Left ventricle myocardium inferior (tissue), 1 donor: ENCODE data around the gene RFK. TPM values are rescaled to one million over a fixed set of nuclear protein-coding genes. Genes with fewer than 3 reads are reported as not detected.

Experiments used
- DNase-seq: peaks from one replicate; pipeline ENCODE4 v3.0.0-alpha.2; 2020
- H3K27ac ChIP-seq: fragments of 200-600 bp; replicated peaks from 2 replicates; pipeline ENCODE4 v1.8.0; 2021
- H3K27me3 ChIP-seq: fragments of 200-600 bp; 2 replicates; pipeline ENCODE4 v1.8.0; 2021; ENCODE audit warnings: low read depth
- H3K36me3 ChIP-seq: fragments of 200-600 bp; 2 replicates; pipeline ENCODE4 v1.8.0; 2021
- H3K4me1 ChIP-seq: fragments of 200-600 bp; 2 replicates; pipeline ENCODE4 v1.8.0; 2021
- H3K4me3 ChIP-seq: fragments of 200-600 bp; 2 replicates; pipeline ENCODE4 v1.8.0; 2021; ENCODE audit warnings: mild to moderate bottlenecking, moderate library complexity
- H3K9me3 ChIP-seq: fragments of 200-600 bp; replicated peaks from 2 replicates; pipeline ENCODE4 v1.8.0; 2021
- intact Hi-C: fragments of 100-400 bp; cut with micrococcal nuclease; formaldehyde crosslinking; loops from one replicate; pipeline ENCODE4 v1.11.0; 2022
- total RNA-seq: library from RNA; stranded (reverse); fragmentation: NEBNext Ultra II Directional; extraction: Animal tissue kit (Norgen Biotek cat#: 25700); gene quantifications from one replicate; pipeline ENCODE4 v1.2.1, GENCODE V29; 2021
- TF ChIP-seq, protein P1 (sequence below): fragments of 200-600 bp; IDR thresholded peaks from 2 replicates; pipeline ENCODE4 v1.8.0; 2021; ENCODE audit warnings: antibody characterized with exemption, mild to moderate bottlenecking, borderline replicate concordance
- donor health status: DM: no; HTN: yes; CAD: no; lungs with severe emphysema.

Gene RFK
- total RNA-seq, 1 donor from 2014 or later = 24.0 TPM

GRCh38 chr9:76373173-76373783, 20.9 kb downstream of the RFK start:
- no peaks in the 10 kb centered on the region for H3K9me3 ChIP-seq
- H3K4me1 ChIP-seq = peaks cover 41% of the 10 kb centered on the region
- H3K36me3 ChIP-seq = no peaks in the 10 kb centered on the region
- intact Hi-C loops = no loop called here
- no peaks in the 10 kb centered on the region for H3K27me3 ChIP-seq
- no peak overlapping the region for H3K4me3 ChIP-seq
- DNase-seq = peak; percentile 47
- H3K27ac ChIP-seq = peak overlapping the region; percentile 65
- TF ChIP-seq, protein P1, sequence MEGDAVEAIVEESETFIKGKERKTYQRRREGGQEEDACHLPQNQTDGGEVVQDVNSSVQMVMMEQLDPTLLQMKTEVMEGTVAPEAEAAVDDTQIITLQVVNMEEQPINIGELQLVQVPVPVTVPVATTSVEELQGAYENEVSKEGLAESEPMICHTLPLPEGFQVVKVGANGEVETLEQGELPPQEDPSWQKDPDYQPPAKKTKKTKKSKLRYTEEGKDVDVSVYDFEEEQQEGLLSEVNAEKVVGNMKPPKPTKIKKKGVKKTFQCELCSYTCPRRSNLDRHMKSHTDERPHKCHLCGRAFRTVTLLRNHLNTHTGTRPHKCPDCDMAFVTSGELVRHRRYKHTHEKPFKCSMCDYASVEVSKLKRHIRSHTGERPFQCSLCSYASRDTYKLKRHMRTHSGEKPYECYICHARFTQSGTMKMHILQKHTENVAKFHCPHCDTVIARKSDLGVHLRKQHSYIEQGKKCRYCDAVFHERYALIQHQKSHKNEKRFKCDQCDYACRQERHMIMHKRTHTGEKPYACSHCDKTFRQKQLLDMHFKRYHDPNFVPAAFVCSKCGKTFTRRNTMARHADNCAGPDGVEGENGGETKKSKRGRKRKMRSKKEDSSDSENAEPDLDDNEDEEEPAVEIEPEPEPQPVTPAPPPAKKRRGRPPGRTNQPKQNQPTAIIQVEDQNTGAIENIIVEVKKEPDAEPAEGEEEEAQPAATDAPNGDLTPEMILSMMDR = no peak

GRCh38 chr9:76372336-76372735, 21.9 kb downstream of the RFK start:
- TF ChIP-seq, protein P1 = no peak
- H3K27me3 ChIP-seq = no peaks in the 10 kb centered on the region
- intact Hi-C loops = no loop called here

GRCh38 chr9:76371901-76372300, 22.3 kb downstream of the RFK start:
- TF ChIP-seq, protein P1 = no peak
- peaks cover 41% of the 10 kb centered on the region for H3K4me1 ChIP-seq
- H3K9me3 ChIP-seq = no peaks in the 10 kb centered on the region
- H3K36me3 ChIP-seq = no peaks in the 10 kb centered on the region
- peak overlapping the region; percentile 65 for H3K27ac ChIP-seq
- DNase-seq = no peak
- H3K27me3 ChIP-seq = no peaks in the 10 kb centered on the region
- no peak overlapping the region for H3K4me3 ChIP-seq
- intact Hi-C loops = no loop called here

More at GRCh38 chr9:76372336-76372735, 21.9 kb downstream of the RFK start:
- Histone ChIP-seq H3K27ac (peak overlapping the region; percentile 65), H3K4me1 (peaks cover 41% of the 10 kb centered on the region), H3K36me3 (no peaks in the 10 kb centered on the region), H3K9me3 (no peaks in the 10 kb centered on the region), H3K4me3 (no peak overlapping the region)
- no peak for DNase-seq

GRCh38 chr9:76370396-76371023, 23.7 kb downstream of the RFK start:
- Histone ChIP-seq H3K4me1 (peaks cover 38% of the 10 kb centered on the region), H3K4me3 (no peak overlapping the region), H3K36me3 (no peaks in the 10 kb centered on the region), H3K9me3 (no peaks in the 10 kb centered on the region), H3K27me3 (no peaks in the 10 kb centered on the region), H3K27ac (no peak overlapping the region)
- intact Hi-C loops = no loop called here
- TF ChIP-seq, protein P1 = no peak
- no peak for DNase-seq

GRCh38 chr9:76369583-76369982, 24.6 kb downstream of the RFK start:
- no peak for DNase-seq
- Histone ChIP-seq H3K4me1 (peaks cover 30% of the 10 kb centered on the region), H3K9me3 (no peaks in the 10 kb centered on the region), H3K27me3 (no peaks in the 10 kb centered on the region), H3K4me3 (no peak overlapping the region), H3K27ac (no peak overlapping the region), H3K36me3 (no peaks in the 10 kb centered on the region)
- intact Hi-C loops = no loop called here
- TF ChIP-seq, protein P1 = no peak
